GM12873 (cell line): ENCODE measurements around the gene IP6K3.

Experiments used
- TF ChIP-seq, protein P1 (sequence below): IDR thresholded peaks from 2 replicates; pipeline ENCODE4 v1.5.1; 2012; ENCODE audit warnings: low read depth, mild to moderate bottlenecking, moderate library complexity, low read length, control low read depth; ENCODE audit not compliant: insufficient read depth; ENCODE audit errors: missing control alignments

IP6K3 gene

GRCh38 chr6:33770124-33770832, 23.6 kb upstream of the IP6K3 start:
- TF ChIP-seq, protein P1, sequence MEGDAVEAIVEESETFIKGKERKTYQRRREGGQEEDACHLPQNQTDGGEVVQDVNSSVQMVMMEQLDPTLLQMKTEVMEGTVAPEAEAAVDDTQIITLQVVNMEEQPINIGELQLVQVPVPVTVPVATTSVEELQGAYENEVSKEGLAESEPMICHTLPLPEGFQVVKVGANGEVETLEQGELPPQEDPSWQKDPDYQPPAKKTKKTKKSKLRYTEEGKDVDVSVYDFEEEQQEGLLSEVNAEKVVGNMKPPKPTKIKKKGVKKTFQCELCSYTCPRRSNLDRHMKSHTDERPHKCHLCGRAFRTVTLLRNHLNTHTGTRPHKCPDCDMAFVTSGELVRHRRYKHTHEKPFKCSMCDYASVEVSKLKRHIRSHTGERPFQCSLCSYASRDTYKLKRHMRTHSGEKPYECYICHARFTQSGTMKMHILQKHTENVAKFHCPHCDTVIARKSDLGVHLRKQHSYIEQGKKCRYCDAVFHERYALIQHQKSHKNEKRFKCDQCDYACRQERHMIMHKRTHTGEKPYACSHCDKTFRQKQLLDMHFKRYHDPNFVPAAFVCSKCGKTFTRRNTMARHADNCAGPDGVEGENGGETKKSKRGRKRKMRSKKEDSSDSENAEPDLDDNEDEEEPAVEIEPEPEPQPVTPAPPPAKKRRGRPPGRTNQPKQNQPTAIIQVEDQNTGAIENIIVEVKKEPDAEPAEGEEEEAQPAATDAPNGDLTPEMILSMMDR = no peak

GRCh38 chr6:33769248-33769821, 22.6 kb upstream of the IP6K3 start:
- TF ChIP-seq, protein P1 = no peak

DNA sequence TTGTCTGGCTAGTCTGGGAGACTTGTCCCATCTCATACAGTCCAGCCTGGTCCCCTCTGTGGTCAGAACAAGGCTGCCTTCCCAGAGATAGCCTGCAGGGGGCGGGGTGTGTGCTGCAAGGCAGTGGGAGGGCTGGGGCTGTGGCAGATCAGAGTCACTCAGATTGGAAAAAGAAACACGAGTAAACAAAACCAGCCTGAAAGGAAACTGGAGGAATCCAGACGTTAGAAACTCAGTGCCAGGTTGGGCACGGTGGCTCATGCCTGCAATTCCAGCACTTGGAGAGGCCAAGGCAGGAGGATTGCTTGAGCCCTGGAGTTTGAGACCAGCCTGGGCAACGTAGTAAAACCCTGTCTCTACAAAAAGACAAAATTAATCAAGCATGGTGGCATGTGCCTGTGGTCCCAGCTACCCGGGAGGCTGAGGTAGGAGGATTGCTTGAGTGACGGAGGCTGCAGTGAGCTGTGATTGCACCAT, 22.0 kb upstream of the IP6K3 start:
- TF ChIP-seq, protein P1 = peak; percentile 91

GRCh38 chr6:33766921-33767907, 20.5 kb upstream of the IP6K3 start:
- TF ChIP-seq, protein P1 = no peak

- TF ChIP-seq, protein P1 = no peak
These were observed 18.7 kb upstream of the IP6K3 start for GRCh38 chr6:33765368-33765767.

DNA sequence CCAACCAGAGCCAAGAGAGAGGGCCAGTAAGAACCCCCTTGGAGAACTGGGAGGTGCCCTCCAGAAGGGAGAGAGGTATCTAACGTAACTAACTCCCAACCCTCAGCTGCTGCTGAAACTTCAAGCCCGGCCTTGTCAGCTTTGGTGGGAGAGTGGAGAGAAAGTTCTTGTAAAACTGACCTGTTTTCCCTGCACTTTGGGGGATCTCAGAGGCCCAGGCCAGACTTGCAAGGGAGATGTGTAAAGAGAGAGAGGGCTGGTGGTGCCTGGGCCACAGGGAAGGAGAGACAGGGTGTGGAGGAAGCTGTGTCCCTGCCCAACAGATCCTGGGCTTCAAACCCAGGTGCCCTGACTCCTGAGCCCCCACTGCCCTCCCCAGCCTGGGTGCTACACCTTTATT, 17.3 kb upstream of the IP6K3 start:
- TF ChIP-seq, protein P1 = no peak

GRCh38 chr6:33763483-33763882, 16.8 kb upstream of the IP6K3 start:
- TF ChIP-seq, protein P1 = no peak
